GM12878 (cell line): ENCODE data around the gene BCR. TPM values are rescaled to one million over a fixed set of nuclear protein-coding genes. Genes with fewer than 3 reads are reported as not detected.

Source experiments
- ATAC-seq: fragments of 200-7000 bp; cut with Tn5 transposase; 3 replicates; pipeline ENCODE4 v1.9.1; 2020; ENCODE audit warnings: mild to moderate bottlenecking, moderate library complexity
- BruUV-seq: library from RNA; stranded (reverse); fragments of 400-500 nt; replicated peaks from 2 replicates; lab custom pipeline; 2021; lab: Mats Ljungman, UMichigan
- CTCF ChIA-PET: fragments of 300-600 bp; sonication (Branson Sonifier 250); formaldehyde crosslinking; extraction: SDS; loops from one replicate; lab custom pipeline; 2021; ENCODE audit warnings: inconsistent platforms; lab: Yijun Ruan, JAX
- POLR2A ChIA-PET: fragments of 350-600 bp; formaldehyde crosslinking; extraction: SDS; loops from one replicate; lab custom pipeline; 2021; ENCODE audit warnings: inconsistent platforms; lab: Charles Lee
- RAD21 ChIA-PET: fragments of 300-600 bp; sonication (Branson Sonifier 250); formaldehyde crosslinking; loops from one replicate; lab custom pipeline; 2023; ENCODE audit warnings: antibody characterized with exemption; ENCODE audit not compliant: unreplicated experiment; lab: Charles Lee
- SMC1A ChIA-PET: fragments of 300-600 bp; sonication (Branson Sonifier 250); formaldehyde crosslinking; loops from one replicate; lab custom pipeline; 2023; ENCODE audit not compliant: unreplicated experiment, uncharacterized antibody; lab: Charles Lee
- DNase-seq: peaks from one replicate; pipeline ENCODE4 v3.0.0-alpha.2; 2011; ENCODE audit warnings: low read depth, low spot score
- FAIRE-seq: peaks from 3 replicates; lab custom pipeline; 2011; peaks lifted over from hg19 to GRCh38; lab: Jason Lieb, UNC
- H2AFZ ChIP-seq: 2 replicates; pipeline ENCODE4 v1.6.0; 2011; ENCODE audit warnings: low read depth, low read length, control low read depth; ENCODE audit not compliant: control insufficient read depth
- H3K27ac ChIP-seq: 2 replicates; pipeline ENCODE4 v1.5.1; 2011; ENCODE audit warnings: control low read depth; ENCODE audit not compliant: control insufficient read depth, insufficient read depth
- H3K27me3 ChIP-seq, 2 experiments: replicated peaks in 1 of 2; 2 replicates each; pipeline versions ENCODE4 v1.6.0 to v1.6.1; 2011; ENCODE audit warnings: low read length in 1 of 2; ENCODE audit not compliant: control insufficient read depth in 2 of 2, insufficient read depth in 2 of 2
- H3K36me3 ChIP-seq, 2 experiments: 2 replicates each; pipeline ENCODE4 v1.5.1; 2011; ENCODE audit warnings: low read length in 1 of 2; ENCODE audit not compliant: control insufficient read depth in 2 of 2, insufficient read depth in 2 of 2
- H3K4me1 ChIP-seq: 2 replicates; pipeline ENCODE4 v1.6.1; 2011; ENCODE audit warnings: mild to moderate bottlenecking, low read length, moderate library complexity, mixed read lengths; ENCODE audit not compliant: control insufficient read depth, insufficient read depth
- H3K4me2 ChIP-seq: 2 replicates; pipeline ENCODE4 v1.6.0; 2011; ENCODE audit warnings: control low read depth; ENCODE audit not compliant: control insufficient read depth, insufficient read depth
- H3K4me3 ChIP-seq: fragments of 200-600 bp; sonication (generic); 2 replicates; pipeline ENCODE4 v1.5.1; 2016
- H3K79me2 ChIP-seq: 2 replicates; pipeline ENCODE4 v1.6.0; 2011; ENCODE audit warnings: low read length; ENCODE audit not compliant: control insufficient read depth, insufficient read depth
- H3K9ac ChIP-seq: 2 replicates; pipeline ENCODE4 v1.8.0; 2011; ENCODE audit warnings: low read length, control low read depth, mixed read lengths; ENCODE audit not compliant: control insufficient read depth, insufficient read depth
- H3K9me3 ChIP-seq: replicated peaks from 3 replicates; pipeline ENCODE4 v1.5.1; 2011; ENCODE audit warnings: mild to moderate bottlenecking, low read length; ENCODE audit not compliant: control insufficient read depth, insufficient read depth
- H4K20me1 ChIP-seq: 2 replicates; pipeline ENCODE4 v1.6.0; 2011; ENCODE audit not compliant: control insufficient read depth, insufficient read depth
- RUNX3 ChIP-seq: IDR thresholded peaks from 2 replicates; pipeline ENCODE4 v1.6.1; 2012; ENCODE audit warnings: low read length, inconsistent platforms
- WGBS: methylation state at CpG from one replicate; pipeline ENCODE4 v1.1.6; 2016; ENCODE audit warnings: low lambda C conversion rate; ENCODE audit not compliant: insufficient replicate concordance, insufficient coverage; ENCODE audit errors: missing lambda C conversion rate; 5-methylcytosine and 5-hydroxymethylcytosine counted together
- in situ Hi-C: fragments of 300-500 bp; cut with MboI; formaldehyde crosslinking; loops from 9 replicates; pipeline ENCODE4 v1.14.3; 2018; ENCODE audit warnings: mixed read lengths
- intact Hi-C: fragments of 100-400 bp; cut with micrococcal nuclease; formaldehyde crosslinking; loops from one replicate; pipeline ENCODE4 v1.14.2; 2022; ENCODE audit not compliant: unreplicated experiment
- polyA plus RNA-seq, 11 experiments: library from polyadenylated mRNA; depleted of rRNA in 4 of 11; unstranded in 6 of 11; stranded (reverse) in 5 of 11; fragments of >200 nt; fragmentation: Nextera tagmentation in 4 of 11; fragmentation: Illumina TruSeq in 1 of 11; extraction: Ambion mirVana in 4 of 11; extraction: Trizol in 1 of 11; gene quantifications; 1 replicate in 1 of 11; 2 replicates in 10 of 11; pipeline versions ENCODE4 v1.2.1 to v1.2.3, GENCODE V29; 2011 to 2016; ENCODE audit warnings: inconsistent platforms in 2 of 11, missing spikeins in 2 of 11, low read depth in 1 of 11
- total RNA-seq, 4 experiments: library from RNA; depleted of rRNA in 3 of 4; stranded (reverse); fragments of >200 nt in 3 of 4; fragmentation: Illumina TruSeq in 1 of 4; extraction: Trizol in 1 of 4; gene quantifications; 2 replicates each; pipeline versions ENCODE4 v1.2.1 to v1.2.3, GENCODE V29; 2013 to 2021
- TF ChIP-seq, protein P1 (sequence below): IDR thresholded peaks from 2 replicates; pipeline ENCODE4 v1.6.1; 2011; ENCODE audit warnings: low read depth, mild to moderate bottlenecking, low read length, moderate library complexity, borderline replicate concordance; ENCODE audit errors: extremely low read depth
- TF ChIP-seq, protein P2 (sequence below): IDR thresholded peaks from 2 replicates; pipeline ENCODE4 v1.6.1; 2012; ENCODE audit warnings: low read depth, low read length, improper control_type of control experiment
- TF ChIP-seq, protein P3 (sequence below): IDR thresholded peaks from 2 replicates; pipeline ENCODE4 v1.6.1; 2011; ENCODE audit warnings: mild to moderate bottlenecking, low read depth, low read length, moderate library complexity; ENCODE audit not compliant: insufficient replicate concordance

BCR gene
- total and polyA plus RNA-seq, 10 of the 15 experiments (the other 5 are each of a cell fraction or from before 2014, with no cell fraction given) = 1.7 to 64.7 (median 18.4) TPM

DNA sequence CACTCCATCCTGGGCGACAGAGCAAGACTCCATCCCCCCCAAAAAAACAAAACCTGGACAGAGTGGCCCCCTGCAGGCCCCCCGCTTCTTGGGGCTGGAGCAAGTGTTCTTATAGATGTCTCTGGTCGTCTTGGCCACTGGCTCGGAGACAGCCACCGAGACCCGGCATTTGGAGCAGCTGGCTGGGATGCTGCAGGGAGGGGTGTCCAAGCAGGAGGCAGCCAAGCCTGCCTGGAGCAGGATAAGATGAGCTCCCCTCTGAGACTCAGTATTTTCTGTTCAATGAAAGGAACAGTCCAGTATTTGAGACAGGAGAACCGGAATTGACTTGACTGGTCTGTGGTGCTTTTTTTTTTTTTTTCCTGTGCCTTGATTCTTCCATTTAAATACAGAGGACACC lies 44.5 kb downstream of the BCR start:
- peaks cover 16% of the 10 kb centered on the region for H3K79me2 ChIP-seq
- no peak for TF ChIP-seq RUNX3
- TF ChIP-seq, protein P1, sequence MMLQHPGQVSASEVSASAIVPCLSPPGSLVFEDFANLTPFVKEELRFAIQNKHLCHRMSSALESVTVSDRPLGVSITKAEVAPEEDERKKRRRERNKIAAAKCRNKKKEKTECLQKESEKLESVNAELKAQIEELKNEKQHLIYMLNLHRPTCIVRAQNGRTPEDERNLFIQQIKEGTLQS = no peak
- TF ChIP-seq, protein P2, sequence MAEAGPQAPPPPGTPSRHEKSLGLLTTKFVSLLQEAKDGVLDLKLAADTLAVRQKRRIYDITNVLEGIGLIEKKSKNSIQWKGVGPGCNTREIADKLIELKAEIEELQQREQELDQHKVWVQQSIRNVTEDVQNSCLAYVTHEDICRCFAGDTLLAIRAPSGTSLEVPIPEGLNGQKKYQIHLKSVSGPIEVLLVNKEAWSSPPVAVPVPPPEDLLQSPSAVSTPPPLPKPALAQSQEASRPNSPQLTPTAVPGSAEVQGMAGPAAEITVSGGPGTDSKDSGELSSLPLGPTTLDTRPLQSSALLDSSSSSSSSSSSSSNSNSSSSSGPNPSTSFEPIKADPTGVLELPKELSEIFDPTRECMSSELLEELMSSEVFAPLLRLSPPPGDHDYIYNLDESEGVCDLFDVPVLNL = no peak
- TF ChIP-seq, protein P3, sequence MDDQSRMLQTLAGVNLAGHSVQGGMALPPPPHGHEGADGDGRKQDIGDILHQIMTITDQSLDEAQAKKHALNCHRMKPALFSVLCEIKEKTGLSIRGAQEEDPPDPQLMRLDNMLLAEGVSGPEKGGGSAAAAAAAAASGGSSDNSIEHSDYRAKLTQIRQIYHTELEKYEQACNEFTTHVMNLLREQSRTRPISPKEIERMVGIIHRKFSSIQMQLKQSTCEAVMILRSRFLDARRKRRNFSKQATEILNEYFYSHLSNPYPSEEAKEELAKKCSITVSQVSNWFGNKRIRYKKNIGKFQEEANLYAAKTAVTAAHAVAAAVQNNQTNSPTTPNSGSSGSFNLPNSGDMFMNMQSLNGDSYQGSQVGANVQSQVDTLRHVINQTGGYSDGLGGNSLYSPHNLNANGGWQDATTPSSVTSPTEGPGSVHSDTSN = no peak
- TF ChIP-seq, all 136 proteins: peak for 0
- no TSS peak for BruUV-seq
- H3K4me1 ChIP-seq = peaks cover 15% of the 10 kb centered on the region
- no peak for FAIRE-seq
- H2AFZ ChIP-seq = no peak overlapping the region
- RAD21 ChIA-PET = no interaction called here
- H3K9me3 ChIP-seq = peaks cover 11% of the 10 kb centered on the region
- no peak for ATAC-seq
- no peaks in the 10 kb centered on the region for H3K27me3 ChIP-seq
- in situ Hi-C loops (no loop called here), intact Hi-C loops (no loop called here)
- no peaks in the 10 kb centered on the region for H4K20me1 ChIP-seq
- H3K27ac ChIP-seq = no peak overlapping the region
- SMC1A ChIA-PET = interaction anchor here (1.0 to 1.3 kb wide), 2 partner anchors 27 to 57 kb away, joined by 3 to 4 read pairs; no protein-coding TSS in a partner anchor
- CTCF ChIA-PET = no interaction called here
- no peak overlapping the region for H3K4me2 ChIP-seq
- WGBS = 68% methylated on average over 7 of the region's 7 CpGs
- no peak for DNase-seq
- POLR2A ChIA-PET = no interaction called here
- H3K9ac ChIP-seq = no peak overlapping the region
- H3K36me3 ChIP-seq = peaks cover 0 to 5% of the 10 kb centered on the region in 2 experiments; a peak in 2 of 4 replicates
- no peak overlapping the region for H3K4me3 ChIP-seq
